Hepatic stellate cell (primary cell): ENCODE data around the gene XPO6.

Source experiments
- DNase-seq: peaks from one replicate; pipeline ENCODE4 v3.0.0; 2011; ENCODE audit warnings: low spot score

XPO6 gene

DNA sequence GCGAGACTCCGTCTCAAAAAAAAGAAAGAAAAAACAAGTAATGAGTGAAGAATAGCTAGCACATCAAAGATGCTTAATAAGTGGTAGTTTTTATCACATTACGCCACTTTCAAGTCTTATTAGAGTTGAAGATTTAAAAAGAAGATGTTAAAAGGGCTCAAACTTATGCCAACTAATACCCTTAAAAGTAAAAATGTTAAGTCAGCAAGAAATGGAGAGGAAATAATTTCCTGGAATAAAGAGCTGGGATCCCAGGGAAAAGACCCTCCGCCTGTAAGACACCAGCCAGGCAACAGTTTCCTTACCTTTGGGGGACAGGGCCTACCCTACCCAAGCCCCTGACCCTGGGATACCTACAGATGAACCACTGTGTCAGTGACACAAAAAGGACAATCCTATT is 3.6 kb downstream of the XPO6 start:
- DNase-seq: no peak

DNA sequence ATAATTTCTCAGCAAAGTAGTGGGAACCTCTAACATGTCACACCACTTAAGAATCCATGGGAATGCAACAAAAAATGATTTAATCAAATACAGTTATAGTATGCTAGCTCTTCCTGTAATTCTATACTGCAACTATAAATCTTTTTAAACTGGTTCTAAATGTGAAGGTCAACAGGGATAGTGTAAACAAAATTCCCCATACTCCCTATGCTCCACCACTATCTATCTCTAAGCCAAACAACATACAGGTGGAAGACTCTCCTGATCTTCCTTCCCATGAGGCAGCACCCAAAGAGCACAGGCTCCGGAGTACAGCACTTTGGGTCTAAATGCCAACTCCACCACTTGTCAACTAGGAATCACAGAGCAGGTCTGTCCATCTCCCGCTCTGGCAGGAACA is 4.4 kb downstream of the XPO6 start:
- no peak for DNase-seq

DNA sequence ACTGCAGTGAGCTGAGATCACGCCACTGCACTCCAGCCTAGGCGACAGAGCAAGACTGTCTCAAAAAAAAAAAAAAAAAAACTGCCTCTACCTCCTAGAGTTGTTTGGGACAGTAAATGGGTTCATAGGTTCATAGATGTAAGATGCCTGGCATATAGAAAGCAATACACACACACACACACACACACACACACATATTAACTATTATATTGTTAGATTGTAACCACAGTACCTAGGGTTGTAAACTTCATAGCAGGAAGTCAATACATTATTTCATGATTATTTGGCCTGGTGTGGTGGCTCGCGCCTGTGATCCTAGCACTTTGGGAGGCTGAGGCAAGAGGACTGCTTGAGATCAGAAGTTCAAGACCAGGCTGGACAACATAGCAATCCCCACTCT is 5.8 kb downstream of the XPO6 start:
- no peak for DNase-seq

DNA sequence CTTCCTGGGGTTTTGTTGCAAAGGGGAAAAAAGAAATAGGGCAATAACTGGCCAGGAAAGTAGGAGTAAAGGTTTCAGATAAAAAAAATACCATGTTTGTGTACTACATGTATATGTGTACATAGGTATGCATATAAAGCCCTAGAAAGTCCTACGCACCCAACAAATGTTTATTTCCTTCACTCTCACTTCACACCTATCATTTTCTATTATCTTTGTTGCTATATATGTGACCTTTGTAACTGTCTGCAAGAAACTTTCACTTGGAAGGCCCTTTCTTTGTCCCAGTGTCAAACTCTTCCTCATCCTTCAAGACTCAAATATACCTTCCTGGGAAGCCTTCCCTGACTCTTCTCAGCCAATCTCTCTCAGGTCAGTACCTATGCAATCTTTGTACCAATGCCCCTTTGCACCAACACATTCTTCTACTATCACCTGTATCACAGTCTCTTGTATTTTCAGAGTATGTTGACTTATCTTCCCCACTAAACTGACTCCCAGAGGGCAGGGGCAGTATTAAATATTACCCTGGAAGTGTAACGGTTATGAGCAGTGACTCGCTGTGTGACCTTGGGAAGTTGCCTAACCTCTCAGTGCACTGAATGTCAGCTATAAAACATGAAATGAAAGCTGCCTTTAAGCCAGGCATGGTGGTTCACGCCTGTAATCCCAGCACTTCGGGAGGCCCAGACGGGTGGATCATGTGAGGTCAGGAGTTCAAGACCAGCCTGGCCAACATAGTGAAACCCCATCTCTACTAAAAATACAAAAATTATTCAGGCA is 6.5 kb downstream of the XPO6 start:
- no peak for DNase-seq

DNA sequence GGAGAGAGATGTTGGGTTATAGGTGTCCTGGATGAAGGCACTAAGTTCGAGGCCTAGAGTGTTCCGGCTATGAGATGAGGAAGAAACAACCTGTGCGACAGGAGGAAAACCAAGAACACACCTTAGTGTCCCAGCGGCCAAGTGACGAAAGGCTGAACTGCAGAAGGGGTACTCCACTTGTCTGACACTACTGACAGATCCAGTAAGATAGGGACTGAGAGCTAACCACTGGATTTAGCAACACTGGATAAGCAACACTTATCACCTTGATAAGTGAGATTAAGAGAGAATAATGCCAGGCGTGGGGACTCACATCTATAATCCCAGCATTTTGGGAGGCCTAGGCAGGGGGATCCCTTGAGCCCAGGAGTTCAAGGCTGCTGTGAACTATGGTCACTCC is 7.1 kb downstream of the XPO6 start:
- DNase-seq: no peak

DNA sequence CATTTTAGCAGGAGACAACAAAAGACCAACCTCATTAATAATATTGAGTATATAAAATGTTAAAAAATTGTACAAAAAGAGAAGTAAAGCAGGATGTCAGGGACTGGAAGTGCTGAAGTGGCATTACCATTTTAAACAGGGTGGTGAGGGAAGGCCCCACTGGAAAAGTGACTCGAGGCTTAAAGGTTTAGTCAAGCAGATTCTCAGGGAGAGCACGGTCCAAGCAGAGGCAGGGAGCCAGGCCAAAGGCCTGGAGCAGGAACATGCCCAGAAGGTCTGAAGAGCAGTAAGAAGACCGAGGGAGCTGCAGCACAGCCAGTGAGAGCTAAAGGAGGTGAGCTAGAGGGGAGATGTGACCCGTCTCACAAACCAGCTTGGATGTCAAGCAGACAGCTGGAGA is 7.6 kb downstream of the XPO6 start:
- no peak for DNase-seq

DNA sequence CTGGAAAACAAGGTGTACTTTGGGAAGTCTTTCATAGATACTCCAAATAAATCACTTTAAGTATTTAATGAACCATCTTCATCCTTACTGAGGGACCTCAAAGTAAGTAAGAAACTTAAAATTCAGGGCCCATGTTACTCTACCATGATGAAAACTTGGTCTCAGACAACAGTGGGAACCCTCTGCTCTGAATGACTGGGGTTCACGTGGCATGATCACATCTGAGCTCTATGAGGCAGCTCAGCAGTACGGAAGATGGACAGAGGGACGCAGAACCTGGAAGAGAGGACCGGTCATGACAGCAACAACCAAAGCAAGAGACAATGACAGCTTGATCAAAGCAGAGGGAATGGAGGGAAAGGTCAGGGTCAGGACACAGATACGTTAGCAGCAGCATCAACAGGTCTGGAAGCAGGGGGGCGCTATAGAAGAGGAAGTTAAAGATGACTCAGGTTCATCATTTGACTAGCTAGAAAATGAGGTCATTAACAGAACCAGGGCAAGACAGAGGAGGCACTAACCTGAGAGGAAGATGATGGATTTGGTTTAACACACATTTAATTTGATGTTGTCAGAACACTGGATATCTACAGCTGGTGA is 9.5 kb downstream of the XPO6 start:
- no peak for DNase-seq

DNA sequence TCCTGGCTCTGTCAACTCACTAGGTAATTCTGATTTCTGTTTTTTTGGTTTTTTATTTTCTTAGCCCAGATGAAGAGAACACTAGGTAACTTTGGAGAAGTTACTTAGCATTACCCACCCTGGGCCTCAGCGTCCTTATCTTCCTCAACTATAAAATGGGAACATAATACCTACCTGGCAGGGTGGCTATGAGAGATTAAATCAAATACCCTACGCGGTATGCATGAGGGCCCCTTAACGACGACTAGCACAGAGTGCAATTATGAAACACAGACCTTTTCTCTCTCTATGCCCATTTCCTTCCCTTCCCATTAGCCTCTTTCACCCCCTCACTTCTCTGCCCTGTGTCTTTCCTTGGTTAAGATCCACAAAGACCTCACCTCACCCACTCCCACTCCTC is 11.1 kb downstream of the XPO6 start:
- no peak for DNase-seq

DNA sequence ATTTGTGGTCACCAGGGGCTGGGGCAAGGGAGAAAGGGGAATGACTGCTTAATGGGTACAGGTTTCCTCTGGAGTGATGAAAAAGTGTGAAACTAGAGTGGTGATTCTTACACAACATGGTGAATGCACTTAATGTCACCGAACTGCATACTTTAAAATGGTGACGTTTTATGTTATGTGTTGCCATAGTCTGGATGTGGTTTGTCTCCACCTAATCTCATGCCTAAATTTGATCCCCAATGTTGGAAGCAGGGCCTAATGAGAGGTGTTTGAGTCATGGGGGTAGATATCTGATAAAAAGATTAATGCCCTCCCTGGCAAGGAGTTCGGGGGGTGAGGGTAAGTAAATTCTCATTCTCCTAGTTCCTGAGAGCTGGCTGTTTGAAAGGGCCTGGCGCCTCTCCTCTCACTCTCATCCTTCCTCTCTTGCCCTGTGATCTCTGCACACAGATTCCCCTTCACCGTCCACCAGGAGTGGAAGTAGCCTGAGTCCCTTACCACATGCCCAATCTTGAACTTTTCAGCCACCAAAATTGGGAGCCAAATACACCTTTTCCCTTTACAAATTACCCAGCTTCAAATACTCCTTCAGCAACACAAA is 15.3 kb downstream of the XPO6 start:
- no peak for DNase-seq

DNA sequence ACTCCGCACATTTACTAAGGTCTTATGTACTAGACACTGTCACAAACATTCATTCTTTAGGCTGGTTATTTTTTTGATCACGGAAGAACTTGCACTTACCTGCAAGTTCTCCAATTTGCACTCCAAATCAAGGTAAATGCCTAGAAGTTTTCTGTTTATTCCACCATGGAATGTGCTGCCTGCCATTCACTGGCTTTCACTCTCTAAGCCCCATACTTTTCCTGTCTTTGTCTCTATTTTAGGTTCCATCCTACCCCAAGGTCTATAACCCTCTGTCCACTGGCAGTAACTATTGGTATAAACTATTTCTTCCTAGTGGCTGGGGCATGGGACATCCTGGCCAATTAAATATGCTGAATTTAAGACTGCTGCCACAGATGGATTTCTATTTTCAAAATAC is 15.9 kb downstream of the XPO6 start:
- DNase-seq: no peak

DNA sequence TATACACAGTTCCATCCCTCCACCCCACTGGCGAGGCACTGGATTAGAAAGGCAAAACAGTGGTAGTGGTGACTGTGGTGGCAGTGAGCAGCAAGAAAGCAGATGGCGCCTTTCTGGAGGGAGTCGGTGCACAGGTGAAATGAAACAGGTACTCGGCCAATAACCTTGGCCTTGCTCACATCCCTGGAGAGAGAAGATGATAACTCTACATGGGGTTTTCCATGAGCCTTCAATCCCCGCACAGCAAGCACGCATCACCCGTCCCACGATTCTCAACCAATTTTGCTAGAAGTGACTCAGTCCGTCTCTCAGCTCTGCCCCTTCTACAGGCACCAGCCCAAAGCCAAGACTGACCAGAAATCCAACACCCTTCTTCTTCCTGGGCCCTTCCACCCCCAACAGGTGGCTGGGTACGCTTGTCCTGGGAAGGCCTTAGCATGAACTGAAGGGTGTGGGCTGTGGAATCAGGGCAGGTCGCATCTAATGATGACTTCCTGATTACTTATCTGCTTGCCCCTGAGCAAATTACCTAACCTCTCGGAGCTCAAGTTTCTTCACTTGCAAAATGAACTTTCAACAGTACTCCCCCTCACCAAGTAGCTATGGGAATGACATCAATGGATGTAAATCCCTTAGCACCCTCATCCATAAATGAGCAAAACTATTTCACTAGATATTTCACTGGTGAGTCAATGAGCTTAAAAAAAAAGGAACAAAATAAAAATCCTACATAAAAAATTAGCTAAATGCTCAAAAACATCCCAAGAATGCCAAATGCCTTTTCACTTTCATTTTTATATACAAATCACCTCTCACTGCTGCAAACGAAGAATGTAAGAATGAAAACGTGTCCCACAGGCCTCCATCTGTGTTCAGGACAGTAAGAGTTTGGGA is 18.0 kb downstream of the XPO6 start:
- peak; percentile 68 for DNase-seq

DNA sequence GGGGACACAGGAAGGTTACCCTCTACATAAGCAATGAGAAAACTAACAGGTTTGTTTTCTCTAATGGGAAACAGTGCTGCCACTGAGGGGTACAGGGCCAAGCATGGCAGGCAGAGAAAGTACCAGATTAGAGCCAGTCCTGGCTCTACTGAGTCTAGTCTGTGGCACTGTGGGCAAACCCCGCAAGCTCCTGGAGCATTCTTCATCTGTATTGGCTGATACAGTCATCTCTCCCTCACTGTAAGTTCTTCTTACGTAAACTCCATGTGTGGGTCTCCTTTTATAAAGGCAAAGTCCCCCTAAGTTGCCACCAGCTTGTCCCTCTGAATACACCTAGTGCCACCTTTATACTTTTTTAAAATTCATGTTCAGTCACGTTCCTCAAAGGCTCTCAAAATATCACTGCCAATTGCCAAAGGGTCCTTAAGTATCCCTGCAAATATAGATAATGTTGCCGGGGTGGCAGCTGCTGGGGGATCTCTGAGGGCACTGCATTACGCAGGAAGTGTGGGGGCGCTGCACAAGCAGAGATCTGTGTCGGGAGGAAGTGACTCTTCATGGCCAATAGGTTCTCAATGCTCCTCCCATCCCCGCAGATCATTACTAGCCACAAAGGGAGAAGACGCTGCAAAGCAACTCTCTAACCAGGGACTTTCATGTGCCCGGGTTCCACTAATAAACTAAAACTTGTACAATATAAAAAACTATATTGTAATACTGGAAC is 18.8 kb downstream of the XPO6 start:
- DNase-seq: no peak

DNA sequence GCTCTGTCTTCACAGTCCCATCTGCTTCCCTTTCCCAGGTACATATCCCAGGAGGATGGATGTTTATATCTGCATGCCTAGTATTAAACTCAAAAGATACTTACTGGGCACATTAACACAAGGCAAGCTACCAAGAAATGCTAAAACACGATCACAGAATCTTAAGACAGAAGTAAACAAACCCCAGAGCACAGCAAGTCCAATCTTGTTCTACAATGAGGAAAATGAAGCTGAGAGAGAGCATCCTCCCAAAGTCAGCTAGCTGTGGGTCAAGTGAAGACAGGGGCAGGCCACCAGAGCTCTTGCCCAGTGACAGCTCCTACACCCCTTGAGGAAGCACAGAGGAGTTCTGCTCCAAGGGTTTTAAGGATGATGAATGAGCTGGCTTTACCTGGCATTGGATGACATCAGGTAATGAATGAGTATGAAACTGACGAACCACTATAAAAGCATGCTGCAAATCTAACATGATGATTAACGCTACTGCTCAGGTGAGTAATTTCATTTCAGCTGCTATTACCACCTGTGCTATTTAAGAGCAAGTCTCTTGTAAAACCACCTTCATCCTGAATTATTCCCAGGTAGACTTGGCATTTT is 20.3 kb downstream of the XPO6 start:
- no peak for DNase-seq

DNA sequence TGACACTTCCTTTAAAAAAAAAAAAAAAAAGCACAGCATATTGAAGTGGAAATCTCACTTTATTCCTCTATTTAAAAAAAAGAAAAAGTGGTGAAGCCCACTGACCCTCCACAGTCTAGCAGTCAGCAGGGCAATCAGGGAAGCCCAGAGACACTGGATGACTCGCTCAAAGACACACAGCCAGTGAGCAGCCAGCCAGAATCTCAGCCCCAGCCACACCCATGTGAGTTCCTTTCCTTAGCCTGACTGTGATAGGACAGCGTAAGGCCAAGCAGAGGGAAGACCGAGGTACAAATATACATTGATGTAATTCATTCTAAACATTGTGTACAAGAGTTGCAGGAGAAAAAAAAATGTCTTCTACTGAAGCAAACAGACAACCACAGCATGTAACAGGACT is 22.5 kb downstream of the XPO6 start:
- no peak for DNase-seq

DNA sequence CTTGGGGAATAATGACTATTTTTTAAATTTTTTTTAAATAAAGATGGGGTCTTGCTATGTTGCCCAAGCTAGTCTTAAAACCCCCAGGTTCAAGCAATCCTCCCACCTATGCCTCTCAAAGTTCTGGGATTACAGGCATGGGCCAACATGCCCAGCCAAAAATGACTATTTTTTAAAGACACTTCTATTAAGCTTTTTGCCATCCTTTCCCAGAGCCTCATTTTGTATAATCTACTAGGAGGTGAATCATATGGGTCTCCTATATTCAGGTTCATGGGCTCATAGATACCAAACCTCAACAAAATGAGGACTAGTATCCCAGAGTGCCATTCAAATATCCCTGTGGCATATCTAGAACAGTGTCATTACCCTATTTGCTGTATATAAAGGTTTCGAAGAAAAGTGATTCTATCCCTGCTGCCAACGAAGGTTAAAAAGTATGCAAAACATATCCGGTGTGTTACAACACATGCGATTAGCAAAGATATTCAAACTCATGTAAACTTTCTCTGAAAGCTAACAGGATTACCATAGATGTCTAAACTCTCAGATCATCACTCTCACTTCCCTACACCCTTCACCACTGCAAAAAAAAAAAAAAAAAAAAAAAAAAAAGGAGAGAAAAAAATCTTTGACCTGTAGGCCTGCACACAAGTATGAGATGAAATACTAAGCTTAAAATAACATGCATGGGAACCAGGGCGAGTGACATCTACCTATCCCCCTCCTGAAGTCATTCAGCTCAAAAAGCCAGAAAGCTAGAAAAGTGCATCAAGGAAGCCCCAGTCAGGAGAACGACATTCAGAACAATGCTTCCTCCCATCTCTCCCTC is 23.5 kb downstream of the XPO6 start:
- DNase-seq: no peak

DNA sequence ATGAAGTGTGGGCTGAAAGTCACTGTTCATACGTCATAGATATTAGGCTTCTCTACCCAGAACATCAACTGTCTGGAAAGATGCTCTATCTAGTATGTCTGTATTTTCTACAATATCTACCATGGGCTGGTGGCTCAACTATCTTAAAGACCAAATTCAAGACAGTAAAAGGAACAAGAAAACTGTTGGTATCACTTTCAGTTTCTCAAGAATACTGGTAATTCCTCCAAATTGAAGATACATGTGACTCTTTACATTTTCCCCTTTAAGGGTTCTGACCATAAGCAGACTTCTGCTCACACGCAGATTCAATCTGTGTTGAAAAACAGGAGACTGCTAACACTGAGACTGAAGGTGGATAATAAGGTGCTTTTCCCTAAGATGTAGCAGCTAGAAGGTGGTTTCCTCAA is 24.2 kb downstream of the XPO6 start:
- no peak for DNase-seq

DNA sequence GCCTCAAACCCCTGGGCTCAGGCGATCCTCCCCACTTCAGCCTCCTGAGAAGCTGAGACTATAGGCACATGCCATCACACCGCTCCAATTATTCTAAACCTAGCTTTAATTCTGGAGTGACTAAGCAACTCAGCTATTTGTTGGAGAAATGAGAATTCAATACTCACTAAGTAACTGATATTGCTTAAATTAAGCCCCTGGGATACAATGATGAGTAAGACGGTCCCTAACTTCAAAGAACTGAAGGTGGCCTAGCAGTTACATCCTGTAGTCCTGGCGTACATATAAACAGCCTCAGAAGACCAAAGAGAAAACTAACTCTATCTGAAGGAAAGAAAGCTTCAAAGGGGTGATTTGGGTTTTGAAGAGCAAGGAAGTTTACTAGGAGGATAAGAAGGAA is 25.0 kb downstream of the XPO6 start:
- DNase-seq: no peak

DNA sequence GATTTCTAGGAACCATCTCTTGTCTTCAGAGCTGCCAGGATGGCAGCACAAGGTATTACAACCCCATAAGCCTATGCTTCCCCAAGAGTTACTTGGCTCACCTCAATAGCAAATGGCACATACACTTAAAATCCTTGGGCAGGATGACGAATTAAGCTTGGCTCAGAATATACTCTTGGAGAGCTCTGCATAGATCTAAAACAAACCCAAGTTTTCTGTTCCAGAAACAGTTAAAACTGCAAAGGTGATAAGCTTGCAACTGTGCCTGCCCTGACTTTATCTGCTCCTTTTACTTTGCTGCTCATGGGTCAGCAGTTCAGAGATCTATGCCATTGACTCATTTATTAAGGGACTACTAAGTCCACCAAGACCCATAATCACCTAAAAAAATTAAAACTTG is 26.1 kb downstream of the XPO6 start:
- DNase-seq: no peak

DNA sequence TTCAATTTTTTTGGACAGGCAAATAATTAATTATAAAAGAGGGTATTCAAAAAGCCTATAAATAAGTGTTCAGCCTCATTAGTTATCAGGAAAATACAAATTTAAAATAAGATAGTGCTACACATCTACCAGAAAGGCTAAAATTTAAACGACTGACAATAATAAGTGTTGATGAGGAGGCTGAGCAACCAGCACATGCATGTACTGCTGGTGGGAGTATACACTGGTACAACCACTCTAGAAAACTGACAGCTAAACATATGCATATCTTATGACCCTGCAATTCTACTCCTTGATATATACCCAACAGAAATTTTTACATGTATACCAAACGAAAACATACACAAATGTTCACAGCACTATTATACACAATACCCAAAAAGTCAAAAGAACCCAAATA is 27.1 kb downstream of the XPO6 start:
- no peak for DNase-seq

DNA sequence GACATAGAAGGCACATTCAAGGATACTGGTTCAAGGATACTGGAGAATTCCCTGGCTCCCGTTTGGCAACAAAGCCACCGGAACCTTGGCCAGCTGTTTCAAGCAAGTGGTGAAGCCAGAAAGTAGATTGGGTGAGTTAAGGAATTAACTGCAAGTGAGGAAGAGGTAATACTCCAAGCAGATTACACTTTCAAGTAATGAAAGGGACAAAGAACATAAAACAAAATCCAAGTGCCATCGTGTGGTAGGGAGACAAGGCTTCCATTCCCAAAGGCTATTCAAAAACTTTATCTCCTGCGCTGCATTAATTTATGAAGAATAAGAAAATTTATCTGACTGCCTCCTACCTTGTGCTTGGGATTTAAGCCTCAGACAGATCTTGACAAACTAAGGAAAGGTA is 27.8 kb downstream of the XPO6 start:
- DNase-seq: no peak

DNA sequence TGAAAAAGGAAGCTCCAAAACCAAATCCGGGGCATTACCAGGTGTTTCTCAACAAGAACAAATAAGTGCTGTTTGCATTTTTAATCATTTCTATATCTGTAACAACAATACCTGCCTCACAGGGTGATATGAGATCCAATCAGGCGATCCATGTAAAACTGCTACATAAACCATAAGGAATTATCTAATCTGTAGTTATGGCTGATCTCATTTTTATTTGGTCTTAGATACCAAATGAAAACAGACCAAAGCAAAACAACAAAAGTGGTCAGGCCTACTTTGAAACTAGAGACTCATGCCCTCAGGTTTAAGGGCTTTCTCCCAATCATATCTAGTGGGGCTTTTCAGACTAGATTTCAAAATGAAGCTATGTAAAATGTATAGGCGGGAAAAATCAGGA is 28.3 kb downstream of the XPO6 start:
- DNase-seq: no peak
